COLO668 (cell line): Measurements from ENCODE around the gene ZNF280B.

Source experiments
- DNase-seq: peaks from one replicate; lab custom pipeline; 2025; ENCODE audit not compliant: unreplicated experiment; lab: John Stamatoyannopoulos, UW

Gene ZNF280B

GRCh38 chr22:22508274-22509176 lies at the start of gene ZNF280B:
TSS of gene ZNF280B (minus strand) at chr22:22508742. CDS start at chr22:22489398, 19,344 bp downstream.
- DNase-seq, result peak; percentile 95

GRCh38 chr22:22556995-22557925 lies 48.7 kb upstream of the ZNF280B start:
- no peak for DNase-seq

GRCh38 chr22:22556578-22556977 lies 48.0 kb upstream of the ZNF280B start:
- no peak for DNase-seq

GRCh38 chr22:22555596-22555995 lies 47.1 kb upstream of the ZNF280B start:
- no peak for DNase-seq

GRCh38 chr22:22554587-22555284 lies 46.2 kb upstream of the ZNF280B start:
- DNase-seq, result no peak

GRCh38 chr22:22553735-22554586 lies 45.4 kb upstream of the ZNF280B start:
- no peak for DNase-seq

GRCh38 chr22:22553141-22553540 lies 44.6 kb upstream of the ZNF280B start:
- DNase-seq, result no peak

- DNase-seq, result peak; percentile 25
Measured at GRCh38 chr22:22552630-22553029, 44.1 kb upstream of the ZNF280B start.

- DNase-seq, result no peak
Measured at GRCh38 chr22:22550789-22551434, 42.4 kb upstream of the ZNF280B start.

- no peak for DNase-seq
Measured at GRCh38 chr22:22548910-22549309, 40.4 kb upstream of the ZNF280B start.

GRCh38 chr22:22548317-22548716 lies 39.8 kb upstream of the ZNF280B start:
- no peak for DNase-seq

- no peak for DNase-seq
Measured at GRCh38 chr22:22547692-22548300, 39.3 kb upstream of the ZNF280B start.

- no peak for DNase-seq
Measured at GRCh38 chr22:22547226-22547625, 38.7 kb upstream of the ZNF280B start.

GRCh38 chr22:22546490-22546889 lies 37.9 kb upstream of the ZNF280B start:
- no peak for DNase-seq

GRCh38 chr22:22545084-22545483 lies 36.5 kb upstream of the ZNF280B start:
- no peak for DNase-seq

- DNase-seq, result no peak
Measured at GRCh38 chr22:22538226-22538989, 29.9 kb upstream of the ZNF280B start.

- DNase-seq, result no peak
Measured at GRCh38 chr22:22536916-22537315, 28.4 kb upstream of the ZNF280B start.

- no peak for DNase-seq
Measured at GRCh38 chr22:22536515-22536914, 28.0 kb upstream of the ZNF280B start.
